GM19397 (cell line): ENCODE data around the gene TSPYL6.

Source experiments
- ATAC-seq: cut with Tn5 transposase; IDR thresholded peaks from one replicate; pipeline ENCODE4 v1.9.1; 2021; ENCODE audit warnings: mild to moderate bottlenecking, moderate library complexity; ENCODE audit not compliant: unreplicated experiment

The TSPYL6 gene

GRCh38 chr2:54258166-54258565, 2.1 kb upstream of the TSPYL6 start:
- ATAC-seq: no peak

GRCh38 chr2:54255230-54256090, 569 bp downstream of the TSPYL6 start:
- ATAC-seq: no peak

- ATAC-seq: no peak
Measured at GRCh38 chr2:54254180-54254579, 1.8 kb downstream of the TSPYL6 start.

- no peak for ATAC-seq
Measured at GRCh38 chr2:54249629-54250028, 6.4 kb downstream of the TSPYL6 start.

GRCh38 chr2:54247115-54247514, 8.9 kb downstream of the TSPYL6 start:
- ATAC-seq: no peak

- ATAC-seq: no peak
Measured at GRCh38 chr2:54240515-54241469, 15.2 kb downstream of the TSPYL6 start.

GRCh38 chr2:54239427-54239826, 16.6 kb downstream of the TSPYL6 start:
- ATAC-seq: no peak

- no peak for ATAC-seq
Measured at GRCh38 chr2:54237428-54237827, 18.6 kb downstream of the TSPYL6 start.

GRCh38 chr2:54233832-54234649, 22.0 kb downstream of the TSPYL6 start:
- no peak for ATAC-seq

- ATAC-seq: no peak
Measured at GRCh38 chr2:54228945-54229344, 27.1 kb downstream of the TSPYL6 start.

GRCh38 chr2:54227798-54228197, 28.2 kb downstream of the TSPYL6 start:
- ATAC-seq: no peak

GRCh38 chr2:54226260-54226659, 29.8 kb downstream of the TSPYL6 start:
- ATAC-seq: no peak

GRCh38 chr2:54224997-54225396, 31.0 kb downstream of the TSPYL6 start:
- no peak for ATAC-seq

- ATAC-seq: no peak
Measured at GRCh38 chr2:54213082-54213481, 42.9 kb downstream of the TSPYL6 start.

GRCh38 chr2:54212456-54212855, 43.6 kb downstream of the TSPYL6 start:
- ATAC-seq: no peak

GRCh38 chr2:54209379-54209778, 46.6 kb downstream of the TSPYL6 start:
- no peak for ATAC-seq

GRCh38 chr2:54208364-54209240, 47.4 kb downstream of the TSPYL6 start:
- no peak for ATAC-seq

GRCh38 chr2:54207666-54208195, 48.3 kb downstream of the TSPYL6 start:
- ATAC-seq: no peak

GRCh38 chr2:54206596-54206995, 49.4 kb downstream of the TSPYL6 start:
- no peak for ATAC-seq

GRCh38 chr2:54204476-54204875, 51.6 kb downstream of the TSPYL6 start:
- no peak for ATAC-seq
